KBM-7 (cell line): Measurements from ENCODE around the gene GBX1.

Experiments
- DNase-seq: peaks from one replicate; pipeline ENCODE4 v3.0.0-alpha.2; 2015
- in situ Hi-C: fragments of 300-500 bp; cut with MboI; formaldehyde crosslinking; loops from 2 replicates; pipeline ENCODE4 v1.14.3; 2020; ENCODE audit warnings: low sequenced_read_pairs, low pct_unique_long_range_greater_than_20kb, mixed read lengths

Gene GBX1

DNA sequence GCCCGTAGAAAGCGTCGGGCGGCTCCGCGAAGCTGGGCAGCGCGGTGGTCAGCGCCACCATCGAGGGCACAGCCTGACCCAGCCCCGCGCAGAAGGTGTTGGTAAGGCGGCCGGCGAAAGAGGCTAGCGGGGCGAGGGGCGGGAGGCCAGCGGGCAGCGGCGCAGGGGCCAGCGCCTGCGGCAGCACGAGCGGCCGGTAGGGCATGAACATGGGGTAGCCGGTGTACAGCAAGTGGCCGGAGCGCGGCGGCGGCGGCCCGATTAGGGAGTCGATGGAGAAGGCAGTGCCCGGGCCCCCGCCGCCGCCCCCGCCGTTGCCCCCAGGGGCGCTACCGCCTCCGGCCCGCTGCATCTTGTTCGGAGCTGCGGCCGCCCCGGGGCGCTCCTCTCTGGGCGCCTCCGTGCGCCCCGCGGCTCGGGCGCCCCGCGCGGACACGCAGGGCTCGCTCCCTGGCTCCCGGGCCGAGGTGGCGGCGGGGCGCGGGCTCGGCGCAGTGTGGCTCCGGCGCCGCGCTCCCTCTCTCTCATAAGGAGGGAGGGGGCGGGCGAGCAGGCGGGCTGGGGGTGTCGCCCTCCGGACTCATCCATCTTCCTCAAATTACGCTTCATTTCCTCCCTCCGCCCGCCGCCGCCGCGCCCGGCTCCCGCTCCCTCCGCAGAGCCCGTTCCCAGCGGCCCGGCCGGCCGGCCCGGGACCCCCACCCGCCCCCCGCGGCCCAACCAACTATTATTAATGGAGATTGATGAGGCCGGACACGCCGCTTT, at the start of gene GBX1:
Gene GBX1 (minus strand): TSS at position 498 of the 765 bp plus-strand sequence. CDS start 146 bp downstream, at position 352.
- in situ Hi-C loops, result no loop called here
- no peak for DNase-seq

DNA sequence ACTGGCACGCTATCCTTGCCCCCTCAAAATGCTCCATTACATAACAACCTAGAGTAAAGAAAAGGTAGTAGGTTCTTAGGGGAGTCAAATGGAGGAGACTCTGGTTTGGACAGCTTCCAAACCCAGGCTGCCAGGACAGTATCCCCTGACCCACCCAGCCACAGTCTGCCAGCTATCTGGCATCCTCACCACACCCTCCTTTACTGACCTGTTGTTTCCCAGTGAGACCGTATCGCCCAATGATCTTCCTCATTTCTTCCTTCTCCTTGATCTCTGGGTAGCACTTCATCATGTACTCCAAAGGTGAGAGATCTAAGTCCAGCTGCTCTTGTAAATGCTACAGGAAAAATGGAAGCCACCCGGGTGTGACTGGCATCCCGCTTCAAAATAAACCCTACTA, 47.9 kb upstream of the GBX1 start:
- in situ Hi-C loops, result no loop called here
- no peak for DNase-seq

DNA sequence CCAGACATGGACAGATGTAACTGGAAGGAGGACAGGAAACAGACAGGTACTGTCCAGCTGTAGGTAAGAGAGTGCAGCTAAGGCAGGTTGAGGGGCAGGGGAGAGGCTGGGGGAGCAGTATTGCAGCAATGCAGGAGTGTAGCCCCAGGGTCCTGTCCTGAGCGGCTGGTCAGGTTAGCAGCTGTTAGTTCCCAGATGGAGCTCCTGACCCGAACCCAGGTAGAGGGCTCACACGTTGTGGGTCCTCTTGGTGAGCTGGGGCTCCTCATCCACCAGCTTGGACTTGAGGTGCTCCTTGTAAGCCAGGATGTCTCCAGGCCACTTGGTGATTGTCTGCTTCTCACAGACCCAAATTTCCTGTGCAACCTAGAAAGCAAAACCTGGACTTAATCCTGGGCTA, 46.3 kb upstream of the GBX1 start:
- DNase-seq, result no peak
- in situ Hi-C loops, result no loop called here

DNA sequence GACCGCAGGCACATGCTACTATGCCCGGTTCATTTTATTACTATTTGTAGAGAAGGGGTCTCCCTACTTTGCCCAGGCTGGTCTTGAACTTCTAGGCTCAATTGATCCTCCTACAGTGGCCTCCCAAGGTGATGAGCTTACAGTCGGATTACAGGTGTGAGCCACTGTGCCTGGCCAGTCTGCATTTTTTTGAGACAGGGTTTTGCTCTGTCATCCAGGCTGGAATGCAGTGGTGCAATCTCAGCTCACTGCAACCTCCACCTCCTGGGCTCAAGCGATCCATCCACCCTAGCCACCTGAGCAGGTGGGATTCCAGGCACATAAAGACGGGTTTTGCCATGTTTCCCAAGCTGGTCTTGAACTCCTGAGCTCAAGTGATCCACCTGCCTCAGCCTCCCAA, 45.1 kb upstream of the GBX1 start:
- in situ Hi-C loops, result no loop called here
- no peak for DNase-seq

DNA sequence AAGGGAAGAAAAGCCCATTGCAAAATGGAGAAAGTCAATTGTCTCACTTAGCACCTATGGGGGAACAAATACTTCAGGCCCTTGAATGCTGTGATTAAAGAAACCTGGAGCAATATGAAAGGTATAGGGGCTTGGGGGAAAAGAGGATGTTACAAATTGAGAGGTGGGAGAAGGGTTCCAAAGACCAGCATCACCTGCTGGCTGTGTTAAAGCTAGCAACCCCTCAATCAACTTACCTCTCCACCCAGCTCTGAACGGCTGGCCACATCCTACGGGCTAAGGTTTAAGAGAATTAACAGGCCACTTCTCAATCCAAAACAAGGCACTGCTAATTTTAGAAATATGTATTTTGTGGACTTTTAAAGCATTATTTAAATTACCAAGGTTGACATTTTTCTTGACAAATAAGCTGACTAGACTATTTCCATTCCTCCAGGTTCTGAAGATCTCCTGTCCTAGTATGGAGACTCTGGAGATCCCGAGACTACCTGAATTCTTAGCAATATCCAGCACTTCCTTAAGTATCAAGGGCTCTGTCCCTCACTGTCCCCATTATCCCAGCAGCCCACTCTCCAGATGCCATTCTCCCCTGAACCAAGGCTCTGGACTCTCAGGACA, 43.8 kb upstream of the GBX1 start:
- no peak for DNase-seq
- in situ Hi-C loops, result no loop called here

DNA sequence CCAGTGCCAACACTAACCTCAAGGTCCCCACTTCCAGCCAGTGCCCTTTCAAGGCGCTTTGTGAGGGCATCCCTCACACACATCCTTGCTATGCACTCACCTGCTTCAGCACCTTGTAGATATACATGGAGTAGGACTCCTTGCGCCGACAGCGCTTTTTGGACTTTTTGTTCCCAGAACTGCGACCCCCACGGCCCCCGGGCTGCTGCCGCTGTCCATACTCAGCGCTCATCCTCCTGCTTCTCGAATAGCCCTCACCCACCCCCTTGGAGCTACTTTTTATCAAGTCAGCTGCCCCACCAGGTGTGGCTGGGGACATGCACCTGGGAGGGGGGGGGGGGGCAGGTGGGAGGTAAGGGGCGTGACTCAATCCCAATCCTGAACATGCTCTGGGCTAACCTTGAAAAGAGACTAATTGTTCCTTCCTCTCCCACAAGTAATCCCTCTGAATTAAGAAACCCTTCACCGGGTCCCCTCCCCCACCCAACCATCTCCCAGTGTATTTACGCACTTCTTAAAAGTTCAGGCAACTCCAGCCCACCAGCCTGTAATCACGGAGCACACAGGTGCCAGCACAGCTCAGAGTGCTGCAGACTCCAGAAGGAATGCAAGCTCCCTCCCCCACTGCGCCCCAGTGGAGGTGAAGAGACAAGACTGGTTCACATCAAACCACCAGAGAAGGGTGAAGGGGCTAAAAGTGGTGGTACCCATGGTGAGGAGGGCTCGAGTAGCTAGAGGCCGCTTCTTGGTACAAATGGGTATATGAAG, 42.8 kb upstream of the GBX1 start, which contains the start of gene H2BK1:
Gene H2BK1 (minus strand): TSS at position 402 of the 768 bp plus-strand sequence. CDS start 170 bp downstream, at position 232.
- in situ Hi-C loops, result no loop called here
- no peak for DNase-seq

DNA sequence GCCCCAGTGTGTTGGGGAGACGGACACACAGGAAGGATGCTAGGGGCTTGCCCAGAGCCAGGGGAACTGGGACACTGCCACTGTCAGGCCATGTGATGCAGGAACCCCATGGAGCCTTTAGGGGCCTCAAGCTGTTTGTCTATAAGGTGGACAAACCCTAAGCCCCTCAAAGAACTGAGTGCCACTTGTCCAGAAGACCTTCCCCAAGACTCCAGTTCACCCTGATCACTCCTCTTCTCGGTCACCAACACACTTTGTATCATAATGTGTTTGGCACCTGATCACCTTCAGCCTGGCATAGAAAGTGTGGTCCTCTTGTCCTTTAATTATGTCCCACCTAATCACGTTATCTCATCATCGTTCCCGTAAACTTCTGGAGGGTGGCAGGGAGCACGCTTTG, 42.1 kb upstream of the GBX1 start:
- in situ Hi-C loops, result no loop called here
- DNase-seq, result no peak

DNA sequence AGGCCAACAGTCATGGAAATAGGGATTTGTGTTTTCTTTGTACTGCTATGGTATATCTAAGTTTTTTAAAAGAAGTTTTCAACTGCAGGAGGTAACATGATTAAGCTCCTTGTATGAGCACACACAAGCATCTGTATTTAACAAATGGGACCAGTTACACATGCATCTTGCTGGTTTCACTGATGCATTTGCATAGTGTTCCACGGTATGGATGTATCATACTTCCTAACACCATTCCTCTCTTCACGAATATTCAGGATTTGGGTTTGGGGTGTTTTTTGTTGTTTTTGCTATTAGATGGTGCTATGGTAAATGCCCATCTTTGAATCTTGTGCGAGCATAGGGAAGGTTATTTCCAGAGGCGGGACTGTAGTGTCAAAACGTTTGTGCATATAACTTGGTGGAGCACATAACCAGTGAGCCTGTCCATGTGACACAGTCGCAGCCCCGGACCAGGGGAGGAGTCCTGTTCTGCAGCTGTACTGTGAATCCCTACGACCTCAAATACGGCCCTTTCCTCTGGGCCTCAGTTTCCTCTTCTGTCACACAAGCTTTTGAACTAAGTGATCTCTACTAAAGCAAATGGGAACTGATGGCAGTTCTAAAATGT, 40.9 kb upstream of the GBX1 start:
- in situ Hi-C loops, result no loop called here
- no peak for DNase-seq

DNA sequence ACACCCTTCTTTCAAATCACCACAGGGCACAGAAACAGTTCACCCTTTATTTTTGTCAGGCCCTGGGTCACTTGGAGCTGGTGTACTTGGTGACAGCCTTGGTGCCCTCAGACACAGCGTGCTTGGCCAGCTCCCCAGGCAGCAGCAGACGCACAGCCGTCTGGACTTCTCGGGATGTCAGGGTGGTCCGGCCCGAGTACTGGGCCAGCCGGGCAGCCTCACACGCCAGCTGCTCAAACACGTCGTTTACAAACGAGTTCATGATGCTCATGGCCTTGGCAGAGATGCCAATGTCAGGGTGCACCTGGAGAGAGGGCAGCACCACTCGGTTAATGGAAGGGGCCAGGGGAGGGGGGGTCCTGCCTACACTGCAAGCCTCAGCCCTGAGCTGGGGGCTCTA, 40.3 kb upstream of the GBX1 start:
- in situ Hi-C loops, result no loop called here
- no peak for DNase-seq

DNA sequence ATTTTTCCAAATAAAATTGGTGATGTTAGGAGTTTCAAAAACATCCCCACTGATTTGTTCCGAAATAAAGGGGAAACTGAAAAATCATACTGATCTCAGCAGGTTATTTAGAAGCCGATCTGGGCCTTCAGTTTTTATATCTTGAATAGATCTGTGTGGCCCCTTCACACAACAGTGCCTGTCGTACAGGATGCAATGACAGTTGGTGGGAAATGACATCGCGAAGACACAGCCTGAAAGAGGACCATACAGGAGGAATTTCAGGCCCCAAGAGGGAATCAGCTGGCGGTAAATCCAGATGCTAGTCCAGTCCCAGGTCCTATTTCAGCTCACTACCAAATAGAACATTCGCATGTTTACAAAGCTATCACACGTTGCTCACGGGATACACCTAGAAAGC, 39.8 kb upstream of the GBX1 start:
- in situ Hi-C loops, result no loop called here

DNA sequence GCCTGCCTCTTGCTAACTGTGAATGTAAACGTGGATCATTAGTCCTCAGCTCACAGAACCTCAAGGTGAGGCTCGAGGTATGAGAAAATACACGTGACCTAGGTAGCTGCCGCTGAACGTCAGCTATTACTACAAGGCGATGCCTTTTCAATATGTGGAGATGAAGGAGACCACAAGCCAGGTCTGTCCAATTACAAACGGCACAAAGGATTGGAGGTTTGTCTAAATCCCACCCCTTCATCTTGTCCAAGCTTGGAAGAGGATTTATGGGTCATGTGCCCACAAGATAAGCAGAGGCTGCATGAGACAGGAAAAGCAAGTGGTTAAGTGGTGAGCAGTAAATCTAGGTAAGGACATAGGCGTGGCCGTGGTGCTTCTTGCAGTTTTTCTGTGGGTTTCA, 39.4 kb upstream of the GBX1 start:
- DNase-seq, result peak; percentile 89
- in situ Hi-C loops, result no loop called here

More for the DNA sequence above, 39.8 kb upstream of the GBX1 start:
- no peak for DNase-seq

DNA sequence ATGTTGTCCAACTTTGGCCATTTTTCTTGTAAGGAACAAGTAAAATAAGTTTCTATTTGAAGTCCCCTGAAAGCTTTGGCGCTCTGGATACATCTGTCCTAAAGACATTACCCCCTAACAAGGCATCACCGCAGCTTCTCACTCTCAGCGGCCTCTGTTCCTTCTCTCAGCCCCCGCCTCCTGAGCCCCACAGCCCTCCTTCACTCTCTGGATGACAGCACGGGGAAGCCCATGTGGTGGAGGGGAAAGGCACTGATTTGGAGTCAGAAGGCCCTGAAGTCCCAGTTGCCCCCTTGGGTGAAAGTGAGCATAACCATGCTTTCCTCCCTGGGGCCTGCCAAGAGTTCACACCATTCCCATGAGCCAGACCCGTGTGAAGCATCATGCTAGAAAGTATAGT, 38.2 kb upstream of the GBX1 start:
- no peak for DNase-seq
- in situ Hi-C loops, result no loop called here

DNA sequence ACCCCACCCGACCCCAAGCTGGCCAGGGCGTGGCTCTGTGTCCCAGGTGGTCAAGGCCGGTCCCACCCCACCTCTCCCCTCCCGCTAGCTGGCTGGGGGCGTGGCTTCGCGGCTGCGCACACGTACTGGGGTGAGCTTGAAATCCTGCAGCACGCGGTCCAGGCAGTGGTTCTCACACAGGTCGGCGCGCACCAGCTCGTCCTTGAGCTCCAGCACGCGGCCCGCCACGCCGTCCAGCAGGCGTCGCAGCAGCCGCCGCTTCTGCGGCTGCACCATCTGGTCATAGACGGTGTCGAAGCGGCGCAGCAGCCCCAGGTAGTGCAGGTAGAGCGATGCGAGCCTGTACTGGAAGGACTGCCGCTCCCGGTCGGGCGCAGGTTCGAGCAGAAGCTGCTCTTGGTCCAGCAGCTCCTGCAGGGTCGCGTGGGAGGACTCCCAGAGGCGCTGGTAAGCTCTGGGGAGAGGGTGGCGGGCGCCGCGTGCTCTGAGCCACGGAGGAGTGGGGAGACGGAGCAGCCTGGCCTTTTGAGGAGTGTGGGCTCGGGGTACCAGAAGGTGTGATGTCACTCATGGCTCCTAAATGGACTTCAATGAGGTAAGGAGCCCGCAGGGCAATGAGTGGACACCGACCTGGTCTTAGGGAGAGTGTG, 37.0 kb upstream of the GBX1 start:
- in situ Hi-C loops, result no loop called here
- DNase-seq, result no peak

DNA sequence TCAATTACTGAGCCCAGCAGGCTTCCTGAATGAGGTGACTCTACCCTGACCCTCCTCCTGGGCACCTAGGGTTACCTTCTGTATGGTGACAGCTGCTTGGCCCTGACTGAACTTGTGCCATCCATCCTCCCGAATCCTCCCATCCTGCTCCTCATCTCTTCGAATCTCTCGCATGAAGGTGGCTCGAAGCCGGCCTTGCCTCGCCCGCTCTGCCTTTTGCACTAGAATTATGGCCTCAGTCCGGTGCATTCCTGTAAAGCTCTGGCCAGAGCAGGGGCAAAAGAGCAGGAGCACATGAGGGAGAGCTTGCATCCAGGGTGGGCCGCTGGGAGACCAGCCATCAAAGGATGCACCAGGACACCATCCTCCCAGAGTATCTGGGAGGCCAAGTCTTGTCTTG, 35.3 kb upstream of the GBX1 start:
- no peak for DNase-seq
- in situ Hi-C loops, result no loop called here

DNA sequence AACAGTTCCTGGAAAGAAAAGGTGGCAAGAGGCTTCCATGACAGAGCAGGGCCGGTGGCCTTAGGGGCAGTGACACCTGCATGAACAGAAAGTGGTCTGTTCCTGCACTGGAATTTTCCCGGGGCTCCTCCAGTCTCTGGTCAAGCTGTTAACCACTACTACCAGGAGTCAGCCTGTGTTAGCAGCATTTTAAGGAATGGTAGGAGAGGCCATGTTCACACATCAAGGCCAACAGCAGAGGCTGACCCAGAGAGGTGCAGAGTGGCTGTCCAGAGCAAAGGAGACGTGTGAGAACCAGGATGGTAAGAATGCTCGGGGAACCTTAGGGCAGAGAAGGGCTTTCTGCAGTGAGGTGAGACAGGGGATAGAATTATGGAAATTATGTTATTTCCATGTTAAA, 34.3 kb upstream of the GBX1 start:
- no peak for DNase-seq
- in situ Hi-C loops, result no loop called here

DNA sequence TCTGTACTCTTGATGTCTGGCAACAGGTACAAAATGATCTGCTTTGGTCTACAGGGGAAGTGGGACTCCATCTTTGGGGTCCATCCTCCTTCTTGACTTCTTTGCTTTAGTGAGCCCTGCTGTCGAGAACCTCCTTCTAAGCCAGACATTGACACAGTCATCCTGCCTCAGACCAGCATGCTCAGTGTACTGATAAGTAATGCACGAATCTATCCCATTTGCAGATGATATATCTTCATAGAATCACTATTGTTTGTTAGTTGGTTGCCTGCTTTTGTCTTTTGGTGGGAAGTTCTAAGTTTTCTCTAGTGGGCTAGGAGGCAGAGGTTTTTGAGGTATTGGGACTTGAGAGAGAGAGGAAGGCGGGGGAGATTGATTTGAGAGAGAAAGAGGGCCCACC, 33.9 kb upstream of the GBX1 start:
- no peak for DNase-seq
- in situ Hi-C loops, result no loop called here

DNA sequence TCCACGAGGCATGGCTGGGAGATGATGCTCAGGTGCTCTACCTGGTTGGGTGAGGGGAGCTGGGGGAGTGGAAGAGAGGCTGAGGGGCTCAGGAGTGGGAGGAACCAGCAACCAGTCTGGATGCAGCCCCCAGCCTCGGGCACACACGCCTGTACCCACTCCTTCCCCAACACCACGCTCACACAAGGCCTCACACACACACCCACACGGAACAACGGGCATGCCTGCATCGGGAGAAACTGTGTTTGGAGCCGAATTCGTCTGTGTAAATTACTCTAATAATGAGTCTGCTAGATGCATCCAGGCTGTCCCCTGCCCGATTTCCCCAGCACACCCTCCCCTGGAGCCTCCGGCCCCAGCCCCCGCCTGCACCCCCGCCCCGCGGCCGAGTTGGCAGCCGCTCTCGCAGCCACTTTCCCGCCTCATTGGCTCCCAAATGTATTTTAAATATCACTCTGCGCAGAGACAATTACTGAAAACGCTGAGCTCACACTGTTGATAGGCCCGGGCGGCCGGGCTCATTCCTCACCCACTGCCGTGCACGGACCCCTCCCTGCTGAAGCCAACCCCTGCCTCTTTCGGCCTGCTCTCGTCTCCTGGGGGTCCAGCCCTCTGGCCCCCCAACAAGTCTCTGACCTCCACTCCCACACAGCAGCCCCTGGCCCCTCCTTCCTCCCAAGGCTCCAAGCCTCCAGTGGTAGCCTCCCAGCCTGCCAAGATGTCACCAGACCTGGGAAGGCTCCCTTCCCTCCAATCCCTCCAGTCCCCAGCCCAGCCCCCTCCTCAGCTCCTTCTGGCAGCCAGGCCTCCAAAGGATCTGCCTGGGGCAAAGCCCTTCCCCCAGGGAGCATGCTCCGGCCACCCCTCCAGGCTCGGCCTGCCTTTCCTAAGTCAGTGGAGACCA, 31.7 kb upstream of the GBX1 start:
- no peak for DNase-seq
- in situ Hi-C loops, result no loop called here

DNA sequence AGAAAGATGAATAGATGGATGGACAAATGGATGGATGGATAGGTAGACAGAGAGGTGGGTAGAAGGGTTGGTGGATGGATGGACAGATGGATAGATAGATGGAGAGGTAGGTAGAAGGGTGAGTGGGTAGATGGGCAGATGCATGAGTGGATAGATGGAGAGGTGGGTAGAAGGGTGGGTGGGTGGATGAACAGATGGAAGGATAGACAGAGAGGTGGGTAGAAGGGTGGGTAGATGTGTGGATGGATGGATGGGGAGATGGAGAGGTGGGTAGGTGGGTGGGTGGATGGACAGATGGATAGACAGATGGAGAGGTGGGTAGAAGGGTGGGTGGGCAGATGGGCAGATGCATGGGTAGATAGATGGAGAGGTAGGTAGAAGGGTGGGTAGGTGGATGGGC, 30.4 kb upstream of the GBX1 start:
- no peak for DNase-seq
- in situ Hi-C loops, result no loop called here
